Measurements from ENCODE around the gene CSTF1.
"Not testable (repeated sequence)": the region's sequence is repeated elsewhere in the genome, so short reads cannot be mapped to it uniquely, and the experiment has no call there.

Gene CSTF1

GRCh38 chr20:56409521-56409920, 17.1 kb downstream of the CSTF1 start:
- no peak for DNase-seq (ENCODE audit: low read depth)

- no peak for DNase-seq (ENCODE audit: low read depth)
Measured at GRCh38 chr20:56409956-56410355, 17.5 kb downstream of the CSTF1 start.

- DNase-seq (ENCODE audit: low read depth): not testable (repeated sequence)
Measured at GRCh38 chr20:56411287-56411686, 18.8 kb downstream of the CSTF1 start.

- DNase-seq (ENCODE audit: low read depth): peak; percentile 19
Measured at GRCh38 chr20:56411759-56412472, 19.5 kb downstream of the CSTF1 start, which contains the start of gene CASS4. Gene CASS4 (plus strand): TSS chr20:56412260. CDS start chr20:56412459, 199 bp downstream.

GRCh38 chr20:56412473-56412790, 20.0 kb downstream of the CSTF1 start:
- no peak for DNase-seq (ENCODE audit: low read depth)

- DNase-seq (ENCODE audit: low read depth): no peak
Measured at GRCh38 chr20:56412949-56413348, 20.5 kb downstream of the CSTF1 start.

GRCh38 chr20:56414842-56415765, 22.7 kb downstream of the CSTF1 start:
- DNase-seq (ENCODE audit: low read depth): peak; percentile 78

- DNase-seq (ENCODE audit: low read depth): no peak
Measured at GRCh38 chr20:56417402-56417801, 25.0 kb downstream of the CSTF1 start.

- no peak for DNase-seq (ENCODE audit: low read depth)
Measured at GRCh38 chr20:56417911-56418310, 25.5 kb downstream of the CSTF1 start.

GRCh38 chr20:56418385-56418861, 26.0 kb downstream of the CSTF1 start:
- DNase-seq (ENCODE audit: low read depth): no peak

GRCh38 chr20:56420028-56420427, 27.6 kb downstream of the CSTF1 start:
- no peak for DNase-seq (ENCODE audit: low read depth)

- no peak for DNase-seq (ENCODE audit: low read depth)
Measured at GRCh38 chr20:56420940-56421688, 28.7 kb downstream of the CSTF1 start.

GRCh38 chr20:56422076-56422823, 29.8 kb downstream of the CSTF1 start:
- DNase-seq (ENCODE audit: low read depth): peak; percentile 26

GRCh38 chr20:56422824-56423189, 30.4 kb downstream of the CSTF1 start:
- DNase-seq (ENCODE audit: low read depth): no peak

- DNase-seq (ENCODE audit: low read depth): no peak
Measured at GRCh38 chr20:56423211-56423610, 30.8 kb downstream of the CSTF1 start.

GRCh38 chr20:56423886-56424285, 31.4 kb downstream of the CSTF1 start:
- DNase-seq (ENCODE audit: low read depth): no peak

GRCh38 chr20:56424931-56425330, 32.5 kb downstream of the CSTF1 start:
- no peak for DNase-seq (ENCODE audit: low read depth)

GRCh38 chr20:56426026-56426425, 33.6 kb downstream of the CSTF1 start:
- no peak for DNase-seq (ENCODE audit: low read depth)

- DNase-seq (ENCODE audit: low read depth): no peak
Measured at GRCh38 chr20:56426926-56427325, 34.5 kb downstream of the CSTF1 start.

- no peak for DNase-seq (ENCODE audit: low read depth)
Measured at GRCh38 chr20:56427797-56428196, 35.4 kb downstream of the CSTF1 start.

GRCh38 chr20:56428410-56428809, 36.0 kb downstream of the CSTF1 start:
- DNase-seq (ENCODE audit: low read depth): no peak

- no peak for DNase-seq (ENCODE audit: low read depth)
Measured at GRCh38 chr20:56428881-56429280, 36.4 kb downstream of the CSTF1 start.
